ENCODE measurements around the gene NFIA.

The NFIA gene

GRCh38 chr1:61504305-61504704 lies 421.9 kb downstream of the NFIA start:
- no peak overlapping the region for H3K4me3 ChIP-seq (replicated peaks; ENCODE audit: low read depth, low read length)
- DNase-seq (ENCODE audit: extremely low read depth, low read depth), result no peak
- no peak for TF ChIP-seq CTCF (IDR thresholded peaks at IDR 0.05; ENCODE audit: low read depth, low read length, missing control alignments)

DNA sequence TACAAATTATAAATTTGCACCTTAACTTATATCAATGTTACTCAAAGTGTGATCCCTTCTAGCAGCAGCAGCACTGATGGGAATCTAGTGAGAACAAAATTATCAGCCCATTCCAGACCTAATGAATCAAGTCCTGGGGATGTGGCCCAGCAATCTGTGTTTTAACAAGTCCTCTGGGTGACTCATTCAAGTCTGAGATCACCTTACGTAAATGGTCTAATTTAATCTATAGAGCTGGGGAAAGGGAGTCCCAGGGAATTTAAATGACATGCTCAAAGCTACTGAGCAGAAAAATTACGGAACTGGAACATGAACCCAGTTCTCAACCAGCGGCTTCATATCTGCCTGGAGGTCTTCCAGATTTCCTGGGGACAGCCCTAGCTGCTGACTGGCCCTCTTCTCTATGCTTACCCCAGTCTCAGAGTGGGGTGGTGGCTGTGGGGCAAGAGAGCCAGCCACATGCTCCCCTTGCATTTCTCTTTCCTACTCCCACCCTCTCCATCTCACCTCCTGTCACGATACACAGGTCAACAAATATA lies 422.6 kb downstream of the NFIA start:
- H3K4me3 ChIP-seq (replicated peaks; ENCODE audit: low read depth, low read length), result no peak overlapping the region
- DNase-seq (ENCODE audit: extremely low read depth, low read depth), result no peak
- no peak for TF ChIP-seq CTCF (IDR thresholded peaks at IDR 0.05; ENCODE audit: low read depth, low read length, missing control alignments)

- H3K4me3 ChIP-seq (replicated peaks; ENCODE audit: low read depth, low read length), result no peak overlapping the region
- DNase-seq (ENCODE audit: extremely low read depth, low read depth), result no peak
- no peak for TF ChIP-seq CTCF (IDR thresholded peaks at IDR 0.05; ENCODE audit: low read depth, low read length, missing control alignments)
These were observed 423.9 kb downstream of the NFIA start for GRCh38 chr1:61506236-61506635.

GRCh38 chr1:61506944-61507500 lies 424.7 kb downstream of the NFIA start:
- no peak overlapping the region for H3K4me3 ChIP-seq (replicated peaks; ENCODE audit: low read depth, low read length)
- no peak for DNase-seq (ENCODE audit: extremely low read depth, low read depth)
- no peak for TF ChIP-seq CTCF (IDR thresholded peaks at IDR 0.05; ENCODE audit: low read depth, low read length, missing control alignments)
